Esophagus muscularis mucosa (tissue), 4 donors: ENCODE measurements around the gene NOS3.

Experiments used
- EP300 ChIP-seq: sonication (generic); formaldehyde crosslinking; IDR thresholded peaks from one replicate; pipeline ENCODE4 v1.6.1; 2017; ENCODE audit warnings: antibody characterized with exemption
- POLR2A ChIP-seq: fragments of 450-650 bp; IDR thresholded peaks from one replicate; pipeline ENCODE4 v1.6.1; 2017; ENCODE audit warnings: antibody characterized with exemption, moderate library complexity, mild to moderate bottlenecking, low read depth
- POLR2AphosphoS5 ChIP-seq, 2 donors: sonication (generic); formaldehyde crosslinking; IDR thresholded peaks; one replicate each; pipeline ENCODE4 v1.6.1; 2017; ENCODE audit warnings: antibody characterized with exemption in 2 of 2
- TF ChIP-seq, protein P1 (sequence below), 3 experiments: fragments of 200-600 bp in 2 of 3; fragments of 450-650 bp in 1 of 3; sonication (generic) in 2 of 3; IDR thresholded peaks; one replicate each; pipeline ENCODE4 v1.5.1; 2017 to 2019; ENCODE audit warnings: antibody characterized with exemption in 3 of 3, mild to moderate bottlenecking in 2 of 3, moderate library complexity in 1 of 3

DNA sequence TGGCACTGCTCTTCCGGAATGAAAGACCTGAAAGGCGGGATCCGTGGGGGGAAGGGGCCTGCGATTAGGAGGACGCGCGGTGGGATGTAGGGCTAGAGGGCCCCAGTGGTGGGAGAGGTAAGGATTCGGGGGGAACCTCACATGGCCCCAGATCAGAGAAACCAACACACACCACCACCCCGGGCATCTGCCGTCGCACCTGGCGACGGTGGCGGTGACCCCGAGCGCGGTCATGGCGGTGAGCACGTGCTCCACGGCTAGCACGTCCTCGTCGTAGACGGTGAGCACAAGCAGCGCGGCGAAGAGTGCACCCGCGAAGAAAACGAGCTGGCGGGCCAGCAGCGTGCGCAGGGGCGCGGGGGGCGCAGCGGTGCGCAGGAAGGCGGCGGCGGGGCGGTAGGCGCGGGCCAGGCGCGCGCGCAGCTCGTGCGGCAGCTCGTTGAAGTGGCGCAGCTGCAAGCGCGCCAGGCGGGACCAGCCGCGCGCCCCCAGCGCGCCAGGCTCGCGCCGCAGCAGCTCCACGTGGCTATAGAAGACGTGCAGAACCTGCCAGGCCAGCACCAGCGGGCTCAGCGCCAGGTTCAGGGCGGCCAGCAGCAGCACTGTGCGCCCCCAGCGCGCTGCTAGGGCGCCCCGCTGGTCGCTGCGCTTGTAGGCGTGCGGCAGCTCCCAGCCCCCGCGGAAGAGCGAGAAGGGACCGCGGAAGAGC is 27.8 kb downstream of the NOS3 start:
- TF ChIP-seq, protein P1, sequence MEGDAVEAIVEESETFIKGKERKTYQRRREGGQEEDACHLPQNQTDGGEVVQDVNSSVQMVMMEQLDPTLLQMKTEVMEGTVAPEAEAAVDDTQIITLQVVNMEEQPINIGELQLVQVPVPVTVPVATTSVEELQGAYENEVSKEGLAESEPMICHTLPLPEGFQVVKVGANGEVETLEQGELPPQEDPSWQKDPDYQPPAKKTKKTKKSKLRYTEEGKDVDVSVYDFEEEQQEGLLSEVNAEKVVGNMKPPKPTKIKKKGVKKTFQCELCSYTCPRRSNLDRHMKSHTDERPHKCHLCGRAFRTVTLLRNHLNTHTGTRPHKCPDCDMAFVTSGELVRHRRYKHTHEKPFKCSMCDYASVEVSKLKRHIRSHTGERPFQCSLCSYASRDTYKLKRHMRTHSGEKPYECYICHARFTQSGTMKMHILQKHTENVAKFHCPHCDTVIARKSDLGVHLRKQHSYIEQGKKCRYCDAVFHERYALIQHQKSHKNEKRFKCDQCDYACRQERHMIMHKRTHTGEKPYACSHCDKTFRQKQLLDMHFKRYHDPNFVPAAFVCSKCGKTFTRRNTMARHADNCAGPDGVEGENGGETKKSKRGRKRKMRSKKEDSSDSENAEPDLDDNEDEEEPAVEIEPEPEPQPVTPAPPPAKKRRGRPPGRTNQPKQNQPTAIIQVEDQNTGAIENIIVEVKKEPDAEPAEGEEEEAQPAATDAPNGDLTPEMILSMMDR (IDR thresholded peaks at IDR 0.05) = no peak
- no peak for TF ChIP-seq POLR2A
- TF ChIP-seq EP300 = no peak
- TF ChIP-seq POLR2AphosphoS5 (IDR thresholded peaks at IDR 0.05) = no peak
